Osteoblast (primary cell): ENCODE data around the gene CLOCK. TPM values are rescaled to one million over a fixed set of nuclear protein-coding genes. Genes with fewer than 3 reads are reported as not detected.
A peak's percentile ranks its signal among the peaks of the same experiment; 100 is the strongest.
"Not testable (repeated sequence)": the region's sequence is repeated elsewhere in the genome, so short reads cannot be mapped to it uniquely, and the experiment has no call there.

Experiments used
- DNase-seq: peaks from one replicate; pipeline ENCODE4 v3.0.0; 2011; ENCODE audit warnings: low spot score, mixed read lengths; ENCODE audit not compliant: insufficient read length; ENCODE audit errors: missing footprints
- H2AFZ ChIP-seq: 2 replicates; pipeline ENCODE4 v1.6.0; 2011; ENCODE audit warnings: mild to moderate bottlenecking, low read length
- H3K27ac ChIP-seq: 2 replicates; pipeline ENCODE4 v1.5.1; 2011; ENCODE audit warnings: mild to moderate bottlenecking, low read depth, low read length, moderate library complexity
- H3K27me3 ChIP-seq: 2 replicates; pipeline ENCODE4 v1.6.0; 2012; ENCODE audit warnings: mild to moderate bottlenecking, control low read depth, inconsistent platforms, low read length, moderate library complexity; ENCODE audit not compliant: insufficient read depth
- H3K36me3 ChIP-seq: 2 replicates; pipeline ENCODE4 v1.5.1; 2011; ENCODE audit warnings: mild to moderate bottlenecking, low read length, control low read depth, moderate library complexity; ENCODE audit not compliant: insufficient read depth
- H3K4me1 ChIP-seq: 2 replicates; pipeline ENCODE4 v1.5.1; 2011; ENCODE audit warnings: mild to moderate bottlenecking, low read length, control low read depth, moderate library complexity; ENCODE audit not compliant: insufficient read depth
- H3K4me2 ChIP-seq: 2 replicates; pipeline ENCODE4 v1.6.0; 2011; ENCODE audit warnings: mild to moderate bottlenecking, low read length; ENCODE audit not compliant: insufficient read depth
- H3K4me3 ChIP-seq: fragments of 200-600 bp; sonication (generic); 3 replicates; pipeline ENCODE4 v1.5.1; 2012; ENCODE audit warnings: mild to moderate bottlenecking, low read length, inconsistent platforms; ENCODE audit not compliant: insufficient read depth
- H3K79me2 ChIP-seq: 2 replicates; pipeline ENCODE4 v1.6.0; 2012; ENCODE audit warnings: mild to moderate bottlenecking, low read length, control low read depth, inconsistent platforms; ENCODE audit not compliant: insufficient read depth
- H3K9me3 ChIP-seq: 2 replicates; pipeline ENCODE4 v1.5.1; 2011; ENCODE audit warnings: low read depth, low read length, control low read depth
- H4K20me1 ChIP-seq: 2 replicates; pipeline ENCODE4 v1.6.0; 2012; ENCODE audit warnings: mild to moderate bottlenecking, low read length, control low read depth; ENCODE audit not compliant: insufficient read depth
- CTCF ChIP-seq: IDR thresholded peaks from 2 replicates; pipeline ENCODE4 v1.5.1; 2011; ENCODE audit warnings: mild to moderate bottlenecking, low read depth, low read length, moderate library complexity; ENCODE audit errors: extremely low read depth
- total RNA-seq: library from RNA; depleted of rRNA; stranded (reverse); fragments of >200 nt; gene quantifications from 2 replicates; pipeline ENCODE4 v1.2.3, GENCODE V29; 2012

CLOCK gene
- total RNA-seq, 1 donor, result 34.4 TPM

GRCh38 chr4:55553441-55554201 lies 6.9 kb upstream of the CLOCK start:
- Histone ChIP-seq H3K4me1 (peaks cover 30% of the 10 kb centered on the region), H3K4me2 (peak overlapping the region; percentile 94), H3K27ac (peak overlapping the region; percentile 96), H4K20me1 (no peaks in the 10 kb centered on the region), H3K79me2 (no peaks in the 10 kb centered on the region), H3K36me3 (no peaks in the 10 kb centered on the region), H3K9me3 (no peaks in the 10 kb centered on the region), H3K4me3 (peak overlapping the region; percentile 73), H3K27me3 (no peaks in the 10 kb centered on the region), H2AFZ (peak overlapping the region; percentile 95)
- peak; percentile 76 for DNase-seq
- no peak for TF ChIP-seq CTCF

- not testable (repeated sequence) for H3K79me2 ChIP-seq
Measured at GRCh38 chr4:55551964-55552363, 5.3 kb upstream of the CLOCK start.

GRCh38 chr4:55549888-55550287 lies 3.2 kb upstream of the CLOCK start:
- no peak for TF ChIP-seq CTCF

More at GRCh38 chr4:55551964-55552363, 5.3 kb upstream of the CLOCK start:
- peaks cover 40% of the 10 kb centered on the region for H3K4me1 ChIP-seq
- H3K27me3 ChIP-seq, DNase-seq, H3K9me3 ChIP-seq, H3K4me2 ChIP-seq, H3K27ac ChIP-seq, H3K36me3 ChIP-seq, H2AFZ ChIP-seq, H3K4me3 ChIP-seq, H4K20me1 ChIP-seq: not testable (repeated sequence)

GRCh38 chr4:55547918-55548317 lies 1.2 kb upstream of the CLOCK start:
- H3K4me3 ChIP-seq, result peak overlapping the region; percentile 87
- no peak for DNase-seq
- peak overlapping the region; percentile 90 for H2AFZ ChIP-seq
- H4K20me1 ChIP-seq, result peaks cover 4% of the 10 kb centered on the region
- H3K27me3 ChIP-seq, result no peaks in the 10 kb centered on the region
- H3K4me2 ChIP-seq, result peak overlapping the region; percentile 86
- H3K79me2 ChIP-seq, result peaks cover 23% of the 10 kb centered on the region
- peak overlapping the region; percentile 80 for H3K27ac ChIP-seq
- H3K9me3 ChIP-seq, result no peaks in the 10 kb centered on the region
- H3K4me1 ChIP-seq, result peaks cover 47% of the 10 kb centered on the region
- no peak for TF ChIP-seq CTCF
- H3K36me3 ChIP-seq, result no peaks in the 10 kb centered on the region

More at GRCh38 chr4:55549888-55550287, 3.2 kb upstream of the CLOCK start:
- Histone ChIP-seq H3K9me3 (no peaks in the 10 kb centered on the region), H3K27ac (peak overlapping the region; percentile 8), H3K27me3 (no peaks in the 10 kb centered on the region), H2AFZ (no peak overlapping the region), H3K36me3 (no peaks in the 10 kb centered on the region), H3K79me2 (peaks cover 3% of the 10 kb centered on the region), H3K4me3 (no peak overlapping the region), H4K20me1 (no peaks in the 10 kb centered on the region), H3K4me1 (peaks cover 40% of the 10 kb centered on the region), H3K4me2 (peak overlapping the region; percentile 59)
- peak; percentile 82 for DNase-seq
